Measurements from ENCODE around the gene ADARB2. TPM values are rescaled to one million over a fixed set of nuclear protein-coding genes. Genes with fewer than 3 reads are reported as not detected.

The ADARB2 gene
- total and polyA plus RNA-seq, 4 donors, result 0.22 to 1.3 (median 0.55) TPM

- Histone ChIP-seq H3K27ac (ENCODE audit: low read depth in 1 of 2, low read length in 1 of 2) (no peak overlapping the region), H3K9ac (ENCODE audit: insufficient read depth in 1 of 2, low read length in 2 of 2) (no peak overlapping the region), H3K27me3 (ENCODE audit: control insufficient read depth in 3 of 3, insufficient read depth in 3 of 3, low read length in 2 of 3) (peaks cover 0 to 25% (median 0%) of the 10 kb centered on the region in 3 donors), H3K4me3 (no peak overlapping the region), H3K4me1 (ENCODE audit: control insufficient read depth in 5 of 5, insufficient read depth in 5 of 5, low read length in 5 of 5) (peaks cover 0 to 13% (median 2%) of the 10 kb centered on the region in 5 donors), H3K9me3 (ENCODE audit: control insufficient read depth in 4 of 4, insufficient read depth in 3 of 4, low read length in 3 of 4) (peaks cover 0 to 2% (median 0%) of the 10 kb centered on the region in 4 donors), H3K36me3 (ENCODE audit: control insufficient read depth in 4 of 4, insufficient read depth in 4 of 4, low read length in 4 of 4) (no peaks in the 10 kb centered on the region)
- TF ChIP-seq CTCF (IDR thresholded peaks at IDR 0.05; ENCODE audit: control extremely low read depth, extremely low read depth), result no peak
- WGBS, 2 donors, result 31 to 44% methylated on average over 11 of the region's 11 CpGs
- ATAC-seq (ENCODE audit: insufficient read depth, low FRiP score) (no peak), DNase-seq (peak in 1 of 3 donors; percentile 14)
Observed at GRCh38 chr10:1559761-1560160, 177.6 kb downstream of the ADARB2 start.

GRCh38 chr10:1559311-1559710 is 178.0 kb downstream of the ADARB2 start:
- H3K9ac ChIP-seq (ENCODE audit: insufficient read depth in 1 of 2, low read length in 2 of 2), result no peak overlapping the region
- peaks cover 0 to 13% (median 2%) of the 10 kb centered on the region in 5 donors for H3K4me1 ChIP-seq (ENCODE audit: control insufficient read depth in 5 of 5, insufficient read depth in 5 of 5, low read length in 5 of 5)
- ATAC-seq (ENCODE audit: insufficient read depth, low FRiP score) (no peak), DNase-seq (peak in 1 of 3 donors; percentile 10)
- H3K4me3 ChIP-seq, result no peak overlapping the region
- H3K36me3 ChIP-seq (ENCODE audit: control insufficient read depth in 4 of 4, insufficient read depth in 4 of 4, low read length in 4 of 4), result no peaks in the 10 kb centered on the region
- peaks cover 0 to 27% (median 0%) of the 10 kb centered on the region in 3 donors for H3K27me3 ChIP-seq (ENCODE audit: control insufficient read depth in 3 of 3, insufficient read depth in 3 of 3, low read length in 2 of 3)
- peaks cover 0 to 2% (median 0%) of the 10 kb centered on the region in 4 donors for H3K9me3 ChIP-seq (ENCODE audit: control insufficient read depth in 4 of 4, insufficient read depth in 3 of 4, low read length in 3 of 4)
- WGBS, 2 donors, result 32 to 45% methylated on average over 14 of the region's 14 CpGs
- no peak for TF ChIP-seq CTCF (IDR thresholded peaks at IDR 0.05; ENCODE audit: control extremely low read depth, extremely low read depth)
- H3K27ac ChIP-seq (ENCODE audit: low read depth in 1 of 2, low read length in 1 of 2), result no peak overlapping the region

GRCh38 chr10:1558906-1559305 is 178.4 kb downstream of the ADARB2 start:
- no peaks in the 10 kb centered on the region for H3K36me3 ChIP-seq (ENCODE audit: control insufficient read depth in 4 of 4, insufficient read depth in 4 of 4, low read length in 4 of 4)
- no peak overlapping the region for H3K27ac ChIP-seq (ENCODE audit: low read depth in 1 of 2, low read length in 1 of 2)
- H3K4me3 ChIP-seq, result no peak overlapping the region
- peak in 1 of 3 donors; percentile 11 for DNase-seq
- ATAC-seq (ENCODE audit: insufficient read depth, low FRiP score), result no peak
- no peak for TF ChIP-seq CTCF (IDR thresholded peaks at IDR 0.05; ENCODE audit: control extremely low read depth, extremely low read depth)
- H3K9ac ChIP-seq (ENCODE audit: insufficient read depth in 1 of 2, low read length in 2 of 2), result no peak overlapping the region
- peaks cover 0 to 2% (median 0%) of the 10 kb centered on the region in 4 donors for H3K9me3 ChIP-seq (ENCODE audit: control insufficient read depth in 4 of 4, insufficient read depth in 3 of 4, low read length in 3 of 4)
- H3K27me3 ChIP-seq (ENCODE audit: control insufficient read depth in 3 of 3, insufficient read depth in 3 of 3, low read length in 2 of 3), result peaks cover 0 to 27% (median 0%) of the 10 kb centered on the region in 3 donors
- WGBS, 2 donors, result 60 to 78% methylated on average over 4 of the region's 4 CpGs
- H3K4me1 ChIP-seq (ENCODE audit: control insufficient read depth in 5 of 5, insufficient read depth in 5 of 5, low read length in 5 of 5), result peaks cover 0 to 13% (median 2%) of the 10 kb centered on the region in 5 donors

GRCh38 chr10:1557081-1557480 is 180.2 kb downstream of the ADARB2 start:
- no peak for DNase-seq
- no peak for TF ChIP-seq CTCF (IDR thresholded peaks at IDR 0.05; ENCODE audit: control extremely low read depth, extremely low read depth)
- peaks cover 0 to 27% (median 0%) of the 10 kb centered on the region in 3 donors for H3K27me3 ChIP-seq (ENCODE audit: control insufficient read depth in 3 of 3, insufficient read depth in 3 of 3, low read length in 2 of 3)
- no peak overlapping the region for H3K27ac ChIP-seq (ENCODE audit: low read depth in 1 of 2, low read length in 1 of 2)
- 70 to 84% methylated on average over 13 of the region's 13 CpGs for WGBS, 2 donors
- peaks cover 0 to 27% (median 2%) of the 10 kb centered on the region in 5 donors for H3K4me1 ChIP-seq (ENCODE audit: control insufficient read depth in 5 of 5, insufficient read depth in 5 of 5, low read length in 5 of 5)
- no peaks in the 10 kb centered on the region for H3K36me3 ChIP-seq (ENCODE audit: control insufficient read depth in 4 of 4, insufficient read depth in 4 of 4, low read length in 4 of 4)
- no peak overlapping the region for H3K9ac ChIP-seq (ENCODE audit: insufficient read depth in 1 of 2, low read length in 2 of 2)
- H3K9me3 ChIP-seq (ENCODE audit: control insufficient read depth in 4 of 4, insufficient read depth in 3 of 4, low read length in 3 of 4), result peaks cover 0 to 2% (median 0%) of the 10 kb centered on the region in 4 donors
- H3K4me3 ChIP-seq, result no peak overlapping the region
- no peak for ATAC-seq (ENCODE audit: insufficient read depth, low FRiP score)
